ENCODE measurements around the gene PINLYP. TPM values are rescaled to one million over a fixed set of nuclear protein-coding genes. Genes with fewer than 3 reads are reported as not detected.
"Not testable (repeated sequence)": the region's sequence is repeated elsewhere in the genome, so short reads cannot be mapped to it uniquely, and the experiment has no call there.

PINLYP gene
- total RNA-seq, 4 donors from 2014 or later: 3.3 to 6.2 (median 4.9) TPM

- no peak for TF ChIP-seq CTCF (IDR thresholded peaks at IDR 0.05)
- TF ChIP-seq POLR2A (IDR thresholded peaks at IDR 0.05; ENCODE audit: low read depth): no peak
- TF ChIP-seq POLR2AphosphoS5 (IDR thresholded peaks at IDR 0.05): no peak
- no peak for TF ChIP-seq EP300 (IDR thresholded peaks at IDR 0.05)
- no peaks in the 10 kb centered on the region for H3K27me3 ChIP-seq
- H3K9me3 ChIP-seq: no peaks in the 10 kb centered on the region
- intact Hi-C loops (cut with DNase I): no loop called here
- H3K36me3 ChIP-seq: peaks cover 44 to 86% (median 71%) of the 10 kb centered on the region in 4 donors
- no peak overlapping the region for H3K4me3 ChIP-seq
- H3K27ac ChIP-seq (replicated peaks in 1 of 4): no peak overlapping the region
- no peaks in the 10 kb centered on the region for H3K4me1 ChIP-seq
- DNase-seq (ENCODE audit: extremely low spot score): no peak
- 64% methylated on average over 2 of the region's 2 CpGs for WGBS
Measured at GRCh38 chr19:43545981-43546380, 29.6 kb upstream of the PINLYP start.

GRCh38 chr19:43546581-43546980 lies 29.0 kb upstream of the PINLYP start:
- Histone ChIP-seq H3K27me3 (no peaks in the 10 kb centered on the region), H3K9me3 (no peaks in the 10 kb centered on the region), H3K27ac (replicated peaks in 1 of 4) (no peak overlapping the region), H3K36me3 (peaks cover 47 to 86% (median 73%) of the 10 kb centered on the region in 4 donors), H3K4me3 (no peak overlapping the region), H3K4me1 (no peaks in the 10 kb centered on the region)
- 100% methylated on average over 1 of the region's 3 CpGs for WGBS
- no peak for DNase-seq (ENCODE audit: extremely low spot score)
- intact Hi-C loops (cut with DNase I): no loop called here
- TF ChIP-seq POLR2A (IDR thresholded peaks at IDR 0.05; ENCODE audit: low read depth) (no peak), POLR2AphosphoS5 (IDR thresholded peaks at IDR 0.05) (no peak), EP300 (IDR thresholded peaks at IDR 0.05) (no peak), CTCF (IDR thresholded peaks at IDR 0.05) (no peak)

- H3K27me3 ChIP-seq; H3K27ac ChIP-seq (replicated peaks in 1 of 4); H3K9me3 ChIP-seq; H3K4me1 ChIP-seq; DNase-seq (ENCODE audit: extremely low spot score); intact Hi-C loops (cut with DNase I); H3K4me3 ChIP-seq: not testable (repeated sequence)
- peaks cover 47 to 86% (median 72%) of the 10 kb centered on the region in 4 donors for H3K36me3 ChIP-seq
- no CpG with 5 or more reads among the region's 24 CpGs for WGBS
Measured at GRCh38 chr19:43547926-43548325, 27.7 kb upstream of the PINLYP start.

GRCh38 chr19:43548706-43549105 lies 26.9 kb upstream of the PINLYP start:
- WGBS: 82% methylated on average over 2 of the region's 2 CpGs
- H3K9me3 ChIP-seq: no peaks in the 10 kb centered on the region
- H3K27ac ChIP-seq (replicated peaks in 1 of 4): no peak overlapping the region
- no peaks in the 10 kb centered on the region for H3K27me3 ChIP-seq
- intact Hi-C loops (cut with DNase I): no loop called here
- TF ChIP-seq POLR2A (IDR thresholded peaks at IDR 0.05; ENCODE audit: low read depth) (no peak), POLR2AphosphoS5 (IDR thresholded peaks at IDR 0.05) (no peak), EP300 (IDR thresholded peaks at IDR 0.05) (no peak), CTCF (IDR thresholded peaks at IDR 0.05) (no peak)
- H3K36me3 ChIP-seq: peaks cover 46 to 86% (median 72%) of the 10 kb centered on the region in 4 donors
- DNase-seq (ENCODE audit: extremely low spot score): no peak
- H3K4me1 ChIP-seq: no peaks in the 10 kb centered on the region
- H3K4me3 ChIP-seq: no peak overlapping the region

GRCh38 chr19:43551399-43552197 lies 24.0 kb upstream of the PINLYP start:
- Histone ChIP-seq H3K27me3 (no peaks in the 10 kb centered on the region), H3K9me3 (no peaks in the 10 kb centered on the region), H3K4me1 (no peaks in the 10 kb centered on the region), H3K4me3 (no peak overlapping the region), H3K36me3 (peaks cover 36 to 86% (median 68%) of the 10 kb centered on the region in 4 donors), H3K27ac (replicated peaks in 1 of 4) (no peak overlapping the region)
- WGBS: 92% methylated on average over 23 of the region's 23 CpGs
- intact Hi-C loops (cut with DNase I): no loop called here
- DNase-seq (ENCODE audit: extremely low spot score): no peak
- TF ChIP-seq POLR2A (IDR thresholded peaks at IDR 0.05; ENCODE audit: low read depth) (no peak), POLR2AphosphoS5 (IDR thresholded peaks at IDR 0.05) (no peak), EP300 (IDR thresholded peaks at IDR 0.05) (no peak), CTCF (IDR thresholded peaks at IDR 0.05) (no peak)

All from esophagus muscularis mucosa (tissue), 4 donors.